ENCODE data around the gene NUDT1. TPM values are rescaled to one million over a fixed set of nuclear protein-coding genes. Genes with fewer than 3 reads are reported as not detected.

Gene NUDT1
- total RNA-seq, 1 experiment from 2014 or later: 92.6 TPM

- no peaks in the 10 kb centered on the region for H3K9me3 ChIP-seq (ENCODE audit: control insufficient read depth, insufficient read depth, low read depth, low read length)
- no peak overlapping the region for H3K4me3 ChIP-seq (ENCODE audit: low read depth in 2 of 2, low read length in 2 of 2)
- H3K27me3 ChIP-seq (ENCODE audit: control insufficient read depth, insufficient read depth, low read length): no peaks in the 10 kb centered on the region
- in situ Hi-C loops (cut with HindIII; ENCODE audit: low pct_unique_long_range_greater_than_20kb, low sequenced_read_pairs) (no loop called here), intact Hi-C loops (cut with micrococcal nuclease; ENCODE audit: unreplicated experiment) (no loop called here)
- no TSS peak for BruUV-seq (replicated peaks)
- H3K27ac ChIP-seq (ENCODE audit: low read length): no peak overlapping the region
- TF ChIP-seq POLR2AphosphoS5 (IDR thresholded peaks at IDR 0.05; ENCODE audit: low read depth, low read length) (no peak), REST (IDR thresholded peaks at IDR 0.05; ENCODE audit: insufficient read depth in 1 of 2, low read depth in 2 of 2, low read length in 1 of 2) (no peak), SIN3A (IDR thresholded peaks at IDR 0.05; ENCODE audit: borderline replicate concordance, insufficient read depth, low read depth, low read length) (no peak), TCF7L2 (IDR thresholded peaks at IDR 0.05; ENCODE audit: low read depth, low read length) (no peak)
- TF ChIP-seq, protein P1, sequence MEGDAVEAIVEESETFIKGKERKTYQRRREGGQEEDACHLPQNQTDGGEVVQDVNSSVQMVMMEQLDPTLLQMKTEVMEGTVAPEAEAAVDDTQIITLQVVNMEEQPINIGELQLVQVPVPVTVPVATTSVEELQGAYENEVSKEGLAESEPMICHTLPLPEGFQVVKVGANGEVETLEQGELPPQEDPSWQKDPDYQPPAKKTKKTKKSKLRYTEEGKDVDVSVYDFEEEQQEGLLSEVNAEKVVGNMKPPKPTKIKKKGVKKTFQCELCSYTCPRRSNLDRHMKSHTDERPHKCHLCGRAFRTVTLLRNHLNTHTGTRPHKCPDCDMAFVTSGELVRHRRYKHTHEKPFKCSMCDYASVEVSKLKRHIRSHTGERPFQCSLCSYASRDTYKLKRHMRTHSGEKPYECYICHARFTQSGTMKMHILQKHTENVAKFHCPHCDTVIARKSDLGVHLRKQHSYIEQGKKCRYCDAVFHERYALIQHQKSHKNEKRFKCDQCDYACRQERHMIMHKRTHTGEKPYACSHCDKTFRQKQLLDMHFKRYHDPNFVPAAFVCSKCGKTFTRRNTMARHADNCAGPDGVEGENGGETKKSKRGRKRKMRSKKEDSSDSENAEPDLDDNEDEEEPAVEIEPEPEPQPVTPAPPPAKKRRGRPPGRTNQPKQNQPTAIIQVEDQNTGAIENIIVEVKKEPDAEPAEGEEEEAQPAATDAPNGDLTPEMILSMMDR (IDR thresholded peaks at IDR 0.05): no peak
- H3K4me1 ChIP-seq (ENCODE audit: control insufficient read depth, insufficient read depth, low read length): no peaks in the 10 kb centered on the region
- ChIA-PET CTCF (no interaction called here), POLR2A (no interaction called here)
- H3K36me3 ChIP-seq (ENCODE audit: control insufficient read depth, insufficient read depth, low read length): peaks cover 7% of the 10 kb centered on the region
- no peak for ATAC-seq
- no peak for DNase-seq (ENCODE audit: low read depth, low spot score)
These were observed 17.1 kb upstream of the NUDT1 start for GRCh38 chr7:2224934-2225333.

GRCh38 chr7:2225336-2225735 is 16.7 kb upstream of the NUDT1 start:
- CTCF ChIA-PET: no interaction called here
- POLR2A ChIA-PET: no interaction called here
- ATAC-seq (no peak), DNase-seq (ENCODE audit: low read depth, low spot score) (no peak)
- H3K27me3 ChIP-seq (ENCODE audit: control insufficient read depth, insufficient read depth, low read length): no peaks in the 10 kb centered on the region
- intact Hi-C loops (cut with micrococcal nuclease; ENCODE audit: unreplicated experiment): no loop called here
- no peaks in the 10 kb centered on the region for H3K9me3 ChIP-seq (ENCODE audit: control insufficient read depth, insufficient read depth, low read depth, low read length)
- H3K4me1 ChIP-seq (ENCODE audit: control insufficient read depth, insufficient read depth, low read length): no peaks in the 10 kb centered on the region
- no peak overlapping the region for H3K27ac ChIP-seq (ENCODE audit: low read length)
- in situ Hi-C loops (cut with HindIII; ENCODE audit: low pct_unique_long_range_greater_than_20kb, low sequenced_read_pairs): no loop called here
- peaks cover 7% of the 10 kb centered on the region for H3K36me3 ChIP-seq (ENCODE audit: control insufficient read depth, insufficient read depth, low read length)
- no peak overlapping the region for H3K4me3 ChIP-seq (ENCODE audit: low read depth in 2 of 2, low read length in 2 of 2)
- no TSS peak for BruUV-seq (replicated peaks)
- TF ChIP-seq REST (IDR thresholded peaks at IDR 0.05; ENCODE audit: insufficient read depth in 1 of 2, low read depth in 2 of 2, low read length in 1 of 2): no peak
- TF ChIP-seq TCF7L2 (IDR thresholded peaks at IDR 0.05; ENCODE audit: low read depth, low read length): no peak
- TF ChIP-seq POLR2AphosphoS5 (IDR thresholded peaks at IDR 0.05; ENCODE audit: low read depth, low read length): no peak
- no peak for TF ChIP-seq SIN3A (IDR thresholded peaks at IDR 0.05; ENCODE audit: borderline replicate concordance, insufficient read depth, low read depth, low read length)
- TF ChIP-seq, protein P1 (IDR thresholded peaks at IDR 0.05): no peak
